Kidney glomerular epithelial cell (primary cell): ENCODE data around the gene DNAAF8.
A peak's percentile ranks its signal among the peaks of the same experiment; 100 is the strongest.
"Not testable (repeated sequence)": the region's sequence is repeated elsewhere in the genome, so short reads cannot be mapped to it uniquely, and the experiment has no call there.

Source experiments
- DNase-seq: peaks from one replicate; lab custom pipeline; 2025; lab: John Stamatoyannopoulos, UW

DNAAF8 gene

GRCh38 chr16:4723071-4723767, 11.1 kb upstream of the DNAAF8 start:
- no peak for DNase-seq

GRCh38 chr16:4724661-4725270, 9.6 kb upstream of the DNAAF8 start:
- DNase-seq, result no peak

GRCh38 chr16:4726616-4727015, 7.7 kb upstream of the DNAAF8 start:
- DNase-seq, result no peak

- no peak for DNase-seq
Observed at GRCh38 chr16:4728676-4729075, 5.7 kb upstream of the DNAAF8 start.

- no peak for DNase-seq
Observed at GRCh38 chr16:4729876-4730275, 4.5 kb upstream of the DNAAF8 start.

GRCh38 chr16:4733211-4733742, 1.1 kb upstream of the DNAAF8 start:
- DNase-seq, result no peak

- no peak for DNase-seq
Observed at GRCh38 chr16:4733747-4734062, 632 bp upstream of the DNAAF8 start.

GRCh38 chr16:4734730-4735535, 596 bp downstream of the DNAAF8 start:
- DNase-seq, result peak; percentile 69

GRCh38 chr16:4736546-4736945, 2.2 kb downstream of the DNAAF8 start:
- DNase-seq, result no peak

GRCh38 chr16:4737545-4737944, 3.2 kb downstream of the DNAAF8 start:
- no peak for DNase-seq

- DNase-seq, result not testable (repeated sequence)
Observed at GRCh38 chr16:4738370-4738769, 4.0 kb downstream of the DNAAF8 start.

GRCh38 chr16:4743226-4743878, 9.0 kb downstream of the DNAAF8 start:
- DNase-seq, result no peak

- DNase-seq, result no peak
Observed at GRCh38 chr16:4744555-4745273, 10.4 kb downstream of the DNAAF8 start.

GRCh38 chr16:4745274-4745569, 10.9 kb downstream of the DNAAF8 start:
- DNase-seq, result no peak

GRCh38 chr16:4746215-4746614, 11.9 kb downstream of the DNAAF8 start:
- no peak for DNase-seq

- no peak for DNase-seq
Observed at GRCh38 chr16:4746991-4747574, 12.7 kb downstream of the DNAAF8 start.

GRCh38 chr16:4747906-4748681, 13.8 kb downstream of the DNAAF8 start:
- DNase-seq, result no peak

- DNase-seq, result no peak
Observed at GRCh38 chr16:4748682-4749411, 14.5 kb downstream of the DNAAF8 start.

GRCh38 chr16:4749700-4750257, 15.4 kb downstream of the DNAAF8 start:
- no peak for DNase-seq

GRCh38 chr16:4750896-4751295, 16.6 kb downstream of the DNAAF8 start:
- DNase-seq, result no peak
